IPS-18c (cell line): ENCODE measurements around the gene INMT.
"Not testable (repeated sequence)": the region's sequence is repeated elsewhere in the genome, so short reads cannot be mapped to it uniquely, and the experiment has no call there.

ENCODE experiments used
- H3K4me3 ChIP-seq: 2 replicates; pipeline ENCODE4 v1.7.0; 2013; ENCODE audit warnings: low read depth, mild to moderate bottlenecking, low read length, moderate library complexity; ENCODE audit not compliant: insufficient read depth
- H3K9me3 ChIP-seq: one replicate; pipeline ENCODE4 v1.6.1; 2013; ENCODE audit warnings: mild to moderate bottlenecking, low read length, moderate library complexity; ENCODE audit not compliant: control insufficient read depth, insufficient read depth

INMT gene

DNA sequence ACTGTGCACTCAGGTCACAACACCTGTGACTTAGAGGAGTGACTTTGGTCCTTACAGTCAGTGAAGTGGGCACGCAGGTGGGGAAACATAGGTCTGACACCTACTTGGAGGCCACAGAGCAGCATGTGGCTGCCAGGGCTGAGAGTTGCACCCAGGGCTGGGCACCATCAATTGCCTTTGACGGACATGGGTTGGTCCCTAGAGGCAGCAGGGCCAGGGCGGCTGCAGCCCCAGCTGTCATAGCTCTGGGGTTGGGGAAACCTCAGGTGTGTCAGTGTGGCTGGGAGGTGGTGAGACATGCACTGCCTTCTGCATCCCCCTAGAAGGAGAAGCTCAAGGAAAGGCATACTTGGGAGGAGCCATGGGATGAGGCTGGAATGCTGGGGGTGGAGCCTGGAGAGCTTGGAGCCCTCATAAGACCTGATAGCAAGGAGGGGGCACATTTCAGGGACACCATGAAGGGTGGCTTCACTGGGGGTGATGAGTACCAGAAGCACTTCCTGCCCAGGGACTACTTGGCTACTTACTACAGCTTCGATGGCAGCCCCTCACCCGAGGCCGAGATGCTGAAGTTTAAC lies at the start of gene INMT:
TSS of gene INMT (plus strand) at position 440 of the 578 bp plus-strand sequence. CDS start at position 456, 16 bp downstream.
- H3K4me3 ChIP-seq = no peak within 1 kb of the TSS
- H3K9me3 ChIP-seq = no peaks in the 10 kb centered on the region

DNA sequence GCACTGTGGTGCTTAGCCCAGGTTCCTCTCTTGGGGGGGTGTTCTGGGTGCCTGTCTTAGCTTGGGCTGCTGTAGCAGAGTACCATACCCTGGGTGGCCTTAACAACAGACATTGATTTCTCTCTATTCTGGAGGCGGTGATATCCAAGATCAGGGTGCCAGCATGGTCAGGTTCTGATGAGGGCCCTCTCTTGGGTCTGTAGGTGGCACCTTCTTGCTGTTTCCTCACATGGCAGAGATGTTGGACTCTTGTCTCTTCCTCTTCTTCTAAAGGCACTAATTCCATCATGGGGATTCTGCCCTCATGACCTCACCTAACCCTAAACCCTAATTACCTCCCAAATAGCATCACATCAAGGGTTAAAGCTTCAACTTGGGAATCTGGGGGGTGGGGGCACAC lies 49.7 kb upstream of the INMT start:
- H3K9me3 ChIP-seq = peaks cover 2% of the 10 kb centered on the region
- no peak overlapping the region for H3K4me3 ChIP-seq

DNA sequence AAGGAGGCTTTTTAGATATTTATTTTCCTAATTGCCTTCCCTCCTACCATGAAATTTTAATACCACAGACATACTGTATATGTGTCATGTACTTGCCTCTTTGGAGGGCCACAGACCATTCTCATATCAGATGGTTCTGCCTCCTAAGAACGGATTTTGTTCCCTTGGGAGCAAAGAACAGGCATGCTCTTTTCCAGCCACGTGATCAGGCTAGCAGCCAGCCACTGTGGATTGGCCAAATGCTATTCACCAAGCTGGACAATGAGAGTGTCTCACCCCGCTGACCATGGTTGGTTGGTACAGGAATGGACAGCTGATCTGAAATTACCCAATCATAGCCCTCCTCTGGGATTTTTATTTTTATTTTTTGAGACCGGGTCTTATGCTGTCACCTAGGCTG lies 48.2 kb upstream of the INMT start:
- peaks cover 2% of the 10 kb centered on the region for H3K9me3 ChIP-seq
- no peak overlapping the region for H3K4me3 ChIP-seq

DNA sequence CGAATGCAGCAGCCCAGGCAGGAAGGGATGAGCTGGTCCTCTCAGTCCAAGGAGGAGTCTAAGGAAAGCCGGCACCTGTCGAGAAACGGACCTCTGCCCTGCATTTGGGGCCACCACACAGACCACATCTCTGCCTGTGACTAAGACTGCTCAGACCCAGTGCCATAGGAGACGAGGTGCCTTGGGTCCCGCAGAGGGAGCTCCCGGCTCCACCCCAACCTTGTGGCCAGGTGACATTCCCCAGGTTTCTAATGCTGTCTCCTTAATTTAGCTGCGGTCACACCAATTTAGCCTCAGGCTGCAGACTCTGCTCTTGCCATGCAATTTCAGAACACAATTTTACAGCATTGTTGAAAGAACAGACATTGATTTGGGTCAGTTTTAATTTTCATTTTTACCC lies 46.9 kb upstream of the INMT start:
- no peak overlapping the region for H3K4me3 ChIP-seq
- peaks cover 2% of the 10 kb centered on the region for H3K9me3 ChIP-seq

DNA sequence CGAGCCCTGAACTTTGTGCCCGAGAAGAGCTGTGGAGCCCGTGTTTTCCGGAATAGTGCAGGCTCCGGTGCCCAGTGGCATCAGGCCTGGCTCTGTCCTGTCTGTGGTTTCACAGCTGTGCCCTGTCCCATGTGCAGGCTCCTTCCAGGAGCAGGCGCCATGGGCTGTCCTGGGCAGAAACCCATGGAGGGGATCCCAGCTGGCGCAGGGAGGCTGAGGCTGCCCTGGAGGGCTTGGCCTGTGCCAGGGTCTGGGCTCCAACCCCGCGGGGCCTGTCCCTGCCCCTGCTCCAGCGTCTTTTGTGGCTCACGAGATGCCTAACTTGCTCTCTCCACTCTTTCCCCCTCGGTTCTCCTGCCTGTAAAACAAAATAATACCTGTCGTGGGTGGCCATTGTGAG lies 46.3 kb upstream of the INMT start:
- Histone ChIP-seq H3K9me3 (peaks cover 2% of the 10 kb centered on the region), H3K4me3 (no peak overlapping the region)

DNA sequence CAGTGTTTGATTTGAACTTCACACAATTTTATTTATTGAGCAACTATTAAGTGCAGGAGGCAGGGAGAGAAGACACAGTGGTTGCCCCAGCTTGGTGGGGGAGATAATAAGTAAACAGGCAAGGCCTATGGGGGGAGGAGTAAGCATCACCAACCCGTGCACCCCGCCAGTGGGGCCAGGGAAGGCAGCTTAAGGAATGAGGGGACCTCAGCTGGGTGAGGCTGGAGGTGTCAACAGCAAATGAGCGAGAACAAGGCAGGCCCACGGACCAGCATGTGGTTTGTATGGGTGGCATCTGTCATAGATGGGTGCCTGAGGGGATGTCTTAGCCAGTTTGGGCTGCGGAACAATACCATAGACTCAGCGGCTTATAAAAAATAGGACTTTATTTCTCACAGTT lies 45.6 kb upstream of the INMT start:
- Histone ChIP-seq H3K9me3 (peaks cover 2% of the 10 kb centered on the region), H3K4me3 (no peak overlapping the region)

DNA sequence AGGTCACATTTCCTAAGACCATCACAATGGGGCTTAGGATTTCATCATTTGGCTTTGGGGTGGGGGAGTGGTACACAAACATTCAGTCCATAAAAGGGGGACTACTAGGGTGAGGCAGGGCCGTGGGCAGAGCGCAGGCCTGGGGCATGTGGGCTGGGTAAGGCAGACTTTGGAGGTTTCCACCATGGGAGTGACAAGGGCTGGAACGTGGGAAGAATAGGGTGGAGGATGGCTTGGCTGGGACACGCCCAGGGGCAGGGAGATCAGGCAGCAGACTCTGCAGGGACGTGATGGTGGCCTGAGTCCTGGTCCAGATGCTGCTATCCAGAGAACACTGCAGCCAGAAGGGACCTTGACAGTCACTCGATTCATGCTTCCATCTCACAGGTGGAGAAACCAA lies 45.0 kb upstream of the INMT start:
- H3K4me3 ChIP-seq = no peak overlapping the region
- no peaks in the 10 kb centered on the region for H3K9me3 ChIP-seq

DNA sequence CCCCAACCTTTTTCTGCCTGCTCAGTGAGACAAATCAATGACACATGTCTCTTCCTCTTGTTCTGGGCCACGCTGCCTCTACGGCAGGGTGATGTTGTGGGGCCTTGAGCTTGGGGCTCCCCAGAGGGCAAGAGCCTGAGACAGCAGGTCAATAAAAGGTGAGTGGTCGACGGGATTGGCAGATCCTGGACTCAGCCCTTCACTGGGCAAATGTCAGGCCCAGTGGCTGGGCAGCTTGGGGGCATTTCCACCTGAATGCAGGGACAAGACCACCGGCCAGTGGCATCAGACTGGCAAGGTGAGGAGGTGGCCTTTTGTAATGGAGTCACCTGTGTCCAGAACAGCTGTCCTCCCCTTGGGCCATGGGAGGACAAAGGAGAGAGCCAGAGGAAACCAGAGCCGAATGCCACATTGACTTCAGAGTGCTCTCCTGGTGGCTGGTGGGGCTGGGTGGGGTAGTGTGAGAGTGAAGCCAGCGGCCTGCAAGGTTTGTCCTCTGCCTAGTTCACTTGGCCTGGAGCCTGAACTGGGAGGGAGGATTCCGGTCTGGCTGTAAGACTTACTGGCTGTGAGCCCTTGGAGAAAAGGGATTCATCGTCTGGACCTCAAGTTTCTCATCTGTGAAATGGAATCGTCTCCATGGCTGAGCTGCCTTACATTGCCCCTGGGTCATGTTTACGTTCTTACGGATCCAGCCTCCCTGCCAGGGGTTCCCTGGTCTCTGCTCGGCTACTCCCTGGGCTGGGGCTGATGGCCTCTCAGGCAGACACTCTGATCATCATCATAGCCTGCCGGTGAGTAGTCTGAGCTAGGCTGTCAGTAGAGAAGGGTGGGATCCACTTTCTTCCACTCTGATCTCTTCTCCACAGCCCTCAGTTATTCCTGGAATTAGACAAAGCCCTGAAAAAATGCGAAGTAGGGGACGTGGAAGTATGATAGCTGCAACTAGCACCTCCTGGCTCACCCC lies 44.3 kb upstream of the INMT start:
- Histone ChIP-seq H3K9me3 (no peaks in the 10 kb centered on the region), H3K4me3 (no peak overlapping the region)

DNA sequence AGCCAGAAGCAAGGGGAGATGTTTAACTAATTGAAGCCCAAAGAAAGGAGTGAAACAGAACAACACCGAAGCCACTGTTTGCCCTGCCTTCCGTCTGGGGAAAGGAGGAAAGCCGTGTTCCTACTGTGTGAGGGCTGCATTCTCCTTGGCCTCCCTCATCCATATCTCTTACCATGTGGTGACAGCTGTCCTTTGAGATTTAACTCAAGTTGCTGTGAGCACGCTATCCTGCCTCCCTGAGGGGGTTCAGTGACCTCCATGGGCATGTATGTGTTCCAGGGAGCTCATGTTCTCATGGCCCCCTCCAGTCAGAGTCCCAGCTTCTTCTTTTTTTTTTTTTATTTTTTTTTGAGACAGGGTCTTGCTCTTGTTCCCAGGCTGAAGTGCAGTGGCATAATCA lies 43.5 kb upstream of the INMT start:
- H3K9me3 ChIP-seq = no peaks in the 10 kb centered on the region
- H3K4me3 ChIP-seq = no peak overlapping the region

DNA sequence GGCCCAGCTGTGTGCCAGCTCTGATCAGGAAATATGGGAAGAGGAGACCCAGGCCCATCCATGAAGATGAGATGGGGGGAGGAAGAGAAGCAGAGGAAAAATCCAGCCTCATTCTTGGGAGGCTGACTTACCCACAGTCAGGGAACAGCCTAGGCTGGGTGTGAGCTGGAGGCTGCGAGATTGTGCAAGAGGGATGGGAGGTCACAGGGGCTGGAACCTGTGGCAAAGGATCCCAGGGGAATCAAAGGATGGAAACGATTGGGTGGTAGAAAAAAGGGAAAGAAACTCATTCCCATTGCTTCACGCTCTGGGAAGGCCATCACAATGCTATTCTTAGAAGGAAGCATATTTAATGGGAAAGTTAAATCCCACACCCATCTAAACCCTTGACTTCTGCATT lies 43.0 kb upstream of the INMT start:
- H3K9me3 ChIP-seq = no peaks in the 10 kb centered on the region
- no peak overlapping the region for H3K4me3 ChIP-seq

DNA sequence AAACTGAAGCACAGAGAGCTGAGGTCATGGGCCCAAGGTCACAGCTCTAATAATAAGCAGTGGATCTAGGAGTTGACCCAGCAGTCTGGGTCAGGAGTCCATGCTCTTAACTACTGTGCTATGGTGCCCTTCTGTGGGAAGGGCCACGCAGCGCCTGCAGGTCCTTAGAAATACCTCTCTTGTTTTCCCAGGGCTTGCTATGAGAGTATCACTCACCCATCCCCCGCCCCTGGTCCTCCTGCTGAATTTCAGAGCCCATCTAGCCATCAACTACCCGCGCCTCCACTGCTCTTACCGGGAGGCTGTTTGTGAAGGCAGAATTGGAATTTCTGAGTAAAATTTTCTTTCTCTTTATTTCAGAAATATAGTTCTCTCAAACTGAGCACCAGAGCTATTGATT lies 42.4 kb upstream of the INMT start:
- Histone ChIP-seq H3K9me3 (no peaks in the 10 kb centered on the region), H3K4me3 (no peak overlapping the region)

DNA sequence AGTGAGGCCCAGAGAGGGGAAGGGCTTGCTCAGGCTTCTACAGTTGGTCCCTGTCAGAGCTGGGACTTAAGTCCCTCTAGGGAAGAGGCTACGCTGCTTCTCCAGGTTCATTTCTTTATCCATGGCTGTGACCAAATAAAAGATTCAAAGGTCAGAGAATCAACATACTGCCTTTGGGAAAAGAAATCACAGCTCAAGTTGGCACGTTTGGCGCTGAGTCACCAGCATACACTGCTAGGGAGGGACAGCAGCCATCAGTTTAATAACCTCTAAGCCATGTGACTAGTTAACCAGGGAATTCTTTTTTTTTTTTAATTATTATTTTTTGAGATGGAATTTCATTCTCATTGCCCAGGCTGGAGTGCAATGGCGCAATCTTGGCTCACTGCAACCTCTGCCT lies 41.3 kb upstream of the INMT start:
- no peak overlapping the region for H3K4me3 ChIP-seq
- H3K9me3 ChIP-seq = no peaks in the 10 kb centered on the region

DNA sequence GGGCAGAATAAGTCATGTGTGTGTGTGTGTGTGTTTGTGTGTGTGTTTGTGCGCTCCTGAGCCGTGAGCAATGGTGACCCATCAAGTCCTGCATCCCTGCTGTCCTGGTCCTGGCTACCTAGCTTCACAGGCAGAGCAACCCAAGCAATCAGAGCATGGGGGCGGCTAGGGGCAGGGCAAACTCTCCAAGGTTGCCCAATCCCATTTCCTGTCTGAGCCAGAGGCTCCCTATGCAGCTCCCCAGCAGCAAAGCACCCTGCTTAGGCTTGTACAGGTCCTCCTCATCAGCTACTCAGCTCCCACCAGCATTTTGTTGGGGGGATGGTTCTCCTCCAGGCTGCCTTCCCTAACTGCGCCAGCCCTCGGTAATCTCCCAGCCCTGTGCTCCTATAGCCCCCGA lies 38.5 kb upstream of the INMT start:
- Histone ChIP-seq H3K9me3 (peaks cover 1% of the 10 kb centered on the region), H3K4me3 (no peak overlapping the region)

DNA sequence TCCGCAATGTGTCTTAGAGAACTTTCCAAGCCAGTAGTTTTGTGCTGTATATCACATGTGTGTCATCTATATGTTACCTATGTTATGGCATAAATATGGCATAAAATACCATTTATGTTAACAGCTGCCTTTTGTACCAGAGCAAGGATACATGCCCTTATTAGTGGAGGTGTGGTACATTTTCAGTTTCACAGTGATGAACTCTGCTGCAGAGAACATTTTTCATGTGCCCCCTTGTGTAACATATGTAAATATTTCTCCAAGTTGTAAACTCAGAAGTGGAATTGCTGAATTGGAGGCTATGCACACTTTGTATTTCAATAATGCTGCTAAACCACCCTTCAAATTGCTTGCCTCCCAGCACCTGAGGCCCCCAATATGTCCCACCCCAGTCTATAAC lies 37.8 kb upstream of the INMT start:
- H3K4me3 ChIP-seq = no peak overlapping the region
- H3K9me3 ChIP-seq = peaks cover 5% of the 10 kb centered on the region

DNA sequence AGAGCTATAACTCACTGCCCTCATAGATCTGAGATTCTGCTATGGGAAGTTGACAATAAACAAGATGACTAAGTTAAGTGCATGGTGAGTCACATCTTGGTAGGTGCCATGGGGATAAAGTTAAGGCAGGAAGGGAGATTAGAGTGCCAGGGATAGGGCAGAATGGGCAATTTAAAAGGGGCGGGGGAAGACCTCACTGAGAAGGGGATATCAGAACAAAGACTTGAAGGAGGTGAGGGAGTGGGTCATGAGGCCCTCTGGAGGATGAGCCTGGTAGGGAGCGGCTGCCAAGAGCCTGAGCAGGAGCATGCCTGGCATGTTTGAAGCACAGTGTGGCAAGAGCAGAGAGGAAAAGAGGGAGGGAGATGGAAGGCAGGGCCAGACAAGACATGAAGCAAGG lies 34.8 kb upstream of the INMT start:
- Histone ChIP-seq H3K4me3 (no peak overlapping the region), H3K9me3 (peaks cover 8% of the 10 kb centered on the region)

DNA sequence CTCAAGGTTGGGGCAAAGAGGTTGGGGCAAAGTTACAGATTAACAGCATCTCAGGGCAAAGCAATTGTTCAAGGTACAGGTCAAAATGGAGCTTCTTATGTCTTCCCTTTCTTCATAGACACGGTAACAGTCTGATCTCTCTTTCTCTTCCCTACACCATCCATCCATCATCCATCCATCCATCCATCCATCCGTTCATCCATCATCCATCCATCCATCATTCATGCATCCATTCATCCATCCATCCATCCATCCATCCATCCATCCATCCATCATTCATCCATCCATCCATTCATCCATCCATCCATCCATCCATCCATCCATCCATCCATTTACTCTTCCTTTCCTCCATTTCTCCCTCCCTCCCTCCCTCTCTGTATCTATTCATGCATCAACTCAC lies 32.5 kb upstream of the INMT start:
- H3K4me3 ChIP-seq, H3K9me3 ChIP-seq: not testable (repeated sequence)

DNA sequence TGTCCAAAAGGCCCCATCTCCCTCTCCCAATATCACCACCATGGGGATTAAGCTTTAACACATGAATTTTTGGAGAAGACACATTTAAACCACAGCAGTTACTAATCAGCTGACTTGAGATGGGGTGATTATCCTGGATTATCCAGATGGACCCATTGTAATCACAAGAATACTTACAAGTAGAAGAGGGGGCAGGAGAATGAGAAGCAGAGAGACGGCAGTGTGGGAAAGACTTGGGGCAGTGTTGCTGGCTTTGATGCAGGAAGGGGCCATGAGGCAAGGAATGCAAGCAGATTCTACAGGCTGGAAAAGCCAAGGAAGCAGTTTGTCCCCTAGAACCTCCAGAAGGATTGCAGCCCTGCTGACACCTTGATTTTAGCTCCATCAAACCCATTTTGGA lies 30.7 kb upstream of the INMT start:
- Histone ChIP-seq H3K9me3 (peaks cover 8% of the 10 kb centered on the region), H3K4me3 (no peak overlapping the region)

DNA sequence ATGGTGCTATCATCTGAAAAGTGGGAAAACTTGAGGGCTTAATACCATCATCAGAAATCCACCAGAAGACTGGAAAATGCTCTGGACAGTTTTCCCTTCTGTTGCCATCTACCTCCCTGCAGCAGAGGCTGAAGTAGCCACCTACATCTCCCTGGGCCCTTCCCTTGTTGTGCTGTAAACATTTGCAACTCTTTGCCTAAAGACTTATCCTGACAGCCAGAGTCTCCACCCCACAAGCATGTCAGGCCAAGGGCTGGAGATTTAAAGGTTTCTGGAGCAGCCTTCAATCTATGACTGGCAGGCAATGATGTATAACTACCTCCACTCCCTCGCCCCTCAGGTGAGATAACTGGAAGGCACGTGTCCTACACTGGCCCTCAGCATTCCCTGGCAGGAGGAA lies 29.7 kb upstream of the INMT start:
- no peak overlapping the region for H3K4me3 ChIP-seq
- peaks cover 8% of the 10 kb centered on the region for H3K9me3 ChIP-seq
